Measurements from ENCODE around the gene RAB5B.
"Not testable (repeated sequence)": the region's sequence is repeated elsewhere in the genome, so short reads cannot be mapped to it uniquely, and the experiment has no call there.

The RAB5B gene

DNA sequence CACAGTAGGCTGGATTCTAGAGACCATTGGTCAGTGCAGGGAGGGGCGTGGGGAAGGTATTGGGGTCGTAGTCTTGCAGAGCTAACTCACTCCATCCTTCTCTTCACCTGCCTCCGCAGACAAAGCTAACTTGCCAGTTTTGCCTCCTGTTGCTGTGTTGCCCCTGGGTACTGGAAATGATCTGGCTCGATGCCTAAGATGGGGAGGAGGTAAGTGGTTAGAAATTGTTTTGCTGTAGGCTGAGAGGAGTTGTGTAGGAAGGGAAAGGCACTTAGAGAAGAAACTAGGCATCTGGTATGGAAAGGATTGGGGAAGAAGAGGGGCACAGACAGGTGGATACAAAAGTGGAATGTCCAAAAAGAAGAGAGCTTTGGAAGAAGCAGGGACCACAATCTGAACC lies 31.8 kb upstream of the RAB5B start:
- no peak for DNase-seq

DNA sequence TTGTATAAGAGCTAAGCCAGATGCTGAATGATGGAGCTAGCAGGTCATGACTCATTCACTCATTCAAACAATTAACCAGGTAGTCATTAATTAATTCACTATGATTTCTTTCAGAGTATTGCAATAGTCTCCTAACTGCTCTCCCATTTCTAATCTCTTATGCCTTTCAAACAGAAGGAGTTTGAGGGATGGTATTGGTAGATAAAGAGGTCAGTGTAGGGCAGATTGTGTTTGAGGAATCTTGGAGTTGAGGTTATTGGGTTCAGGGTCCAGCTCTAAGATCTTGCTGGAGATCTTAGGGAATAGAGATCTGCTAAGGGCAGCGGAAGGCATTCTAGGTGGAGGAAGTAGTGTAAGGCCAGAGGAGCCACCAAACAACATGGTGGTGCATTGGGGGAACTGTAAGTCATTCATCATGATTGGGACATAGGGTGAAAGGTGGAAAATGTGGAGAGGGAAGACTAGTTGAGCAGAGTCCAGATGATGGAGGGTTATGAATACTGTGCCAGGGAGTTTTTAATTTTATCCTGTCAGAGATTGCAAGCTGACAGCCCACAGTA lies 31.2 kb upstream of the RAB5B start:
- DNase-seq, result no peak

DNA sequence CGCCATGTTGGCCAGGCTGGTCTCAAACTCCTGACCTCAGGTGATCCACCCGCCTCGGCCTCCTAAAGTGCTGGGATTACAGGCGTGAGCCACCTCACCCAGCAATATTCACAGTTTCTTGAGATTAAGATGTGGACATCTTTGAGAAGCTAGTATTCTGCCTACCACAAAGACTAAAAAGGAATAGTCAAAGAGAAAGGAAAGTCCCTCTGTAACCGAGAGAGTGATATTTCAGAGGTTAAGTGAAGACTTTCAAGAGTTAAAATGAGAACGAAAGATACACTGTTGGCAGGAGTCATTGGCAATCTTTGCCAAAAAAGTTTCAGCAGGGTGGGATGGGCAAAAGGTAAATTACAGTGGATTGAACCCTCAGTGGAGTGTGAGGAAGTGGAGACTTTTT lies 27.3 kb upstream of the RAB5B start:
- DNase-seq, result no peak

DNA sequence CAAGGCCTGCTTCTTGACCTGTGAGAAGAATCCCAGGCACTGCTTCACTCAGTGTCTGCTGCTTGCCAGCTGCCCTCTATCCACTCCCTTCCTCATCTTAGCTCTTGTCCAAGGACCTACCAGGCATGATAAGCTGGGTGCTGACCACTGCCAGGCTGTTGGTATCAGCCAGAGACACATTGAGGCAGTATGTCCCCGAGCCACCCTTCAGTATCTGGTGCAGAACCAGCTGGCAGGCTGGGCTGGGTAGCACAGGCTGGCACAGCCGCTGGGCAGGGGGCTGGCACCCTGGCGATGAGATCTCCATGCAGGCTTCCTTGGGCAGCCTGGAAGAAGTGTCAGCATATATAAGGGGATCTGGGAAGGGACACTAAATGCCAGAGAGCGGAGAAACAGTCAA lies 18.5 kb upstream of the RAB5B start:
- DNase-seq, result no peak

DNA sequence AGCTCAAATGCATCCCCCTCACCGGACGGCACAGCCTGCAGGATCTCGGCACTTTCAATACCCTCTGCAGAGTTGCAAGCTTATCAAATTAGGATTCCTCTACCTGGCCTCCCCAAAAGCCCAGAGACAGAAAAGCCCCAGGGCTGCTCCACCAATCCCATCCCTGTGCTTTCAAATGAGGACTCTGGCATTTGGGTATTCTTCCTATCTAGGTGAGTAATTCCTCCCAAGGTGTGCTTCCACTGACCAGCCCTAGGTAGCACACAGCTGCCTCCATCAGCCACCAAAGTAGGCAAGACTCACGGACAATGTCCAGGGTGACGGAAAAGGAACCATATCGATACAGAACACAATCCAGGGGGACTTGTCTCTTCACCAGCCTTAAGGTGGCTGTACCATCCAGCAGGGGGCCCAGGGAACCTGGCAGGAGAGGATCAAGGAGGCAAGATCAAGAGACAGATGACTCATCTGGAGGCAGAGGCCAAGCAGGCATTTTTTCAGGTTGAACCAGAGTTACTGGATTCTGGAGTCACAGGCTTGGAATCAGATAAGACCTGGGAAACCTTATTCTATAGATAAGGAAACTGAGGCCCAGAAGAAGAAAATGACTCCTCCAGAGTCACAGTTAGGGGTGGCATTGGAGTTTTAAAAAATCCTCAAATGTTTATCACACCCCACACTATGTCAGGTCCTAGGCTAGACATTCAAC lies 17.9 kb upstream of the RAB5B start:
- no peak for DNase-seq

DNA sequence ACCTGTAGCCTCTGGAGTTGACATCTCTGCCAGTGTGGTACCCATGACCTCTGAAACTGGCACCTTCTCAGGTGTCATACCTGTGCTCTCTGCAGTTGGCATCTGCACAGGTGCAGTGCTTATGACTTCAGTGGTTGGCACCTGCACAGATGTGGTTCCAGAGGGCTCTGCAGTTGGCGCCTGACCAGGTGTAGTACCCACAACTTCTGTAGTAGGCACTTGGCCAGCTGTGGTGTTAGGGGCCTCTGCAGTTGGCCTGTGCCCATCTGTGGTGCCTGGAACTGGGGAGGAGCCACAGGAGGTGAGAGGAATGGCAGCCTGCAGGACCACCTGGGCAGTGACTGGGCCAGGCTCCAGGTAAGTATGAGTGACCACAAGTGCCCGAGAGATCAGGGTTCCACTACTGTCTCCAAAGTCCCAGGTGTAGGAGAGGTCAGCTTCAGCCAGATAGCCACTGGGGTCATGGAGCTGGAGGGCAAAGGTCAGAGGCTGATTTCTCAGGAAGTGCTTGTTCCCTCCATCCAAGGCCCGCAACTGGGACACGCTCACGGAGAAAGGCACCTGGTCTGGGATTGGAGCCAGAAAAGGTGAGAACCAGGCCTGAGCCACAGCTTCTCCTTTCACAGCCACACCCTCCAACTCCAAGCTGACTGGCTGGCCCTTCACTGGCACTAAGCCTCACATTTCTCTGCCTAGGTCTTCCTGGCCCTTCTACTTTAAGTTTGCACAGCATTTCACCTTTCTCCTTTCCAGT lies 16.6 kb upstream of the RAB5B start:
- no peak for DNase-seq

DNA sequence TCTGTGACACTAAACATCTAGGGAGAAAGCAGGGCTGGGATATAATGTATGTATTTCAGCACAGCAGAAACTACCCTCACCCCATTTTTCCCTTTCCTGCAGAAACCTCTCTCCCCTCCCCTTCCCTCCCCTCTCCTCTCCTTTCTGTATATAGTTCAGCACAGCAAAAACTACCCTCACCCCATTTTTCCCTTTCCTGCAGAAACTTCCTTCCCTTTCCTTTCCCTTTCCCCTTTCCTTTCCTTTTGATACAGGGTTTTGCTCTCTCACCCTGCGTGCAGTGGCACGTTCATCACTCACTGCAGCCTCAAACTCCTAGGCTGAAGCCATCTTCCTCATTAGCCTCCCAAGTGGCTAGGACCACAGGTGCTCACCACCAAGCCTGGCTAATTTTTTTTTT lies 10.1 kb upstream of the RAB5B start:
- DNase-seq, result no peak

DNA sequence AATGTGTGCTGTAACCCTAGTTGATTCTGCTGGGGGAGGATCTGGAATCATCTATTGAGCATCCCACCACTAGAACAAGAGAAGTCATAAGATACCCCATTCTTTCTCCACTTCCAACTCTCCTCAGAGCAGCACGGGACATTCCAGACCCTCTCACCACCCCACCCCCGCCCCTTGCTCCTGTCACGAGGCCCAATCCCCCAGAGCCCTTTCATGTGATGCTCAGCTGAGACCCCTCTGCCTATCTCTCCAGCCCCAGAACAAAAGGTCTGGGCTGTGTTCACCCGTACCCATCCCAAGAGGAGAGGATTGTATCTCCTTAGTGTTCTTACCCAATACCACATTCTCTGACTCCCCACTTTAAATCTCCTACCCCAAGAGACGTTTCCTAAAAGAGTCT lies 8.6 kb upstream of the RAB5B start:
- DNase-seq, result no peak

DNA sequence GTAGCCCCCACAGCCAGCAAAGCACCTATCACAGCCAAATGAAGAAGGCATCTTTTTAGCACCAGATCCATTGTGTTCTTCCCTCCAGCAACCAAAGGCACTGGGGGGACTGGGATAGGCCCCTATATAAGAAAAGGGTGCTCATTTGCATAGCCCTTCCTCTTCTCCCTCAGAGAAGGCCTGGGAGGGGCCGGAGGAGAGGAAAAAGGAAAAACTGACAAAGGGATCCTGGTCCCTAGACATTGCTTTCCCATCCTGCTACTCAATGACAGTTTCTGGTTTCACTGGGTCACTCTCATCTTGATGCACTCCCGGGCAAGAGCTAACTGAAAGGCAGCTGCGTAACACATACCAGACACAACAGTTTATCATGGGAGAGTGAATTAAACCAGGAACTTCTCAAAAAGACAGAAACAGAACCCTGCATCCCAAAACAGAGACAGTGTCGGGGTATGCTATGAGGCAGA lies 7.9 kb upstream of the RAB5B start, which contains the start of gene PMEL:
Gene PMEL, minus strand, starts transcription at position 102 of the 467 bp plus-strand sequence. Its CDS starts 31 bp downstream, at position 71.
- DNase-seq, result no peak

DNA sequence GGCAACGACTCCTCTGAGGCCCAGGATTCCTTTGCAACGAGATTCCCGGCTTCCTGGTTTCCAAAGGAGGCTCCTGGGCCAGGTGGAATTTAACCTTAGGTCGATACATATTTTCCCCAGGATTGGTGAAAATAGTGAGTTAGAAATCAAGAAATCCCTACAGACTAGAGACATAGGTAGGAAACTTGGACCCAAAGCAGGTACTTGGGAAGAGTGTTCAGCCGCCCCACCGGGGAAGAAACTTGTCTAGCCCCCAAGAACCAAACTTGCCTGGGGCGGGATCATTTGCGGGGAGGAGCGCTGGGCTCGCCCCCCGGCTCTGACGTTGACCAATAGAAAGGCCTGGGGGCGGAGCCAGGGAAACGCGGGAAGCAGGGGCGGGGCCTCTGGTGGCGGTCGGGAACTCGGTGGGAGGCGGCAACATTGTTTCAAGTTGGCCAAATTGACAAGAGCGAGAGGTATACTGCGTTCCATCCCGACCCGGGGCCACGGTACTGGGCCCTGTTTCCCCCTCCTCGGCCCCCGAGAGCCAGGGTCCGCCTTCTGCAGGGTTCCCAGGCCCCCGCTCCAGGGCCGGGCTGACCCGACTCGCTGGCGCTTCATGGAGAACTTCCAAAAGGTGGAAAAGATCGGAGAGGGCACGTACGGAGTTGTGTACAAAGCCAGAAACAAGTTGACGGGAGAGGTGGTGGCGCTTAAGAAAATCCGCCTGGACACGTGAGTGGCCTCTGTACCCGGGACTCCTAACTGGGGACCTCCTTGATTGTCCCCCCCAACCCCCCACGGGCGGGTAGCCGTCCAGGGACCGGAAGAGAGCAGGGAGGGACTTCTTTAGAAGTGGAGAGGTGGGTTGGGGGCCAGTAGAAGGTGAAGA lies 7.2 kb upstream of the RAB5B start, which contains the start of gene CDK2:
Gene CDK2, plus strand, starts transcription at position 423 of the 874 bp plus-strand sequence. Its CDS starts 179 bp downstream, at position 602.
- DNase-seq, result no peak

DNA sequence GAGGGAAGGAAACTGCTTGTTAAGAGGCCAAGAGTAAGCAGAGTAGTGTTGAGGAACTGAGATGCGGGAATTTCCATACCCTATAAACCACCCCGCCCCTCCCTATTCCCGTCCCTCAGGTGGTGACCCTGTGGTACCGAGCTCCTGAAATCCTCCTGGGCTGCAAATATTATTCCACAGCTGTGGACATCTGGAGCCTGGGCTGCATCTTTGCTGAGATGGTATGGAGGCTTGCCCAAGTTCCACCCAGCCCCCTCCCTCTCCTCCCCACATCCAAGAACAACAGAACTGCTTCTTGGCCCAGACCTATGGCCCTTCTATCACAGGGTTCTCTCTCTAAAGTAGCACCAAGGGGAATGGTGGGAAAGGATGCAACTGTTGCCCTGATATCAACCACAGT lies 4.5 kb upstream of the RAB5B start:
- DNase-seq, result no peak

DNA sequence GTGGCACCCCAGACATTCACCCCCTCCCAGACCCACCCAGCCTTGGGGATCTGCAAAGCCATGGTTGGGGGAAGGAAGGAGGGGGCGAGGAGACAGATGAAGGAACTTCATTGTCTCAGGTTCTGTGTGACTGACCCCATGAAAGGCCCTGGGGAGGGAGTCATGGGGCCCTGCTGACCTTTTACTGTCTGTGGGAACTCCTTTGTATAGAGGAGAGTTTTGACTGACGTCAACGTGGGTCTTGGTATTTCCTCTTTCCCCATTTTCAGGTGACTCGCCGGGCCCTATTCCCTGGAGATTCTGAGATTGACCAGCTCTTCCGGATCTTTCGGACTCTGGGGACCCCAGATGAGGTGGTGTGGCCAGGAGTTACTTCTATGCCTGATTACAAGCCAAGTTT lies 3.1 kb upstream of the RAB5B start:
- no peak for DNase-seq

DNA sequence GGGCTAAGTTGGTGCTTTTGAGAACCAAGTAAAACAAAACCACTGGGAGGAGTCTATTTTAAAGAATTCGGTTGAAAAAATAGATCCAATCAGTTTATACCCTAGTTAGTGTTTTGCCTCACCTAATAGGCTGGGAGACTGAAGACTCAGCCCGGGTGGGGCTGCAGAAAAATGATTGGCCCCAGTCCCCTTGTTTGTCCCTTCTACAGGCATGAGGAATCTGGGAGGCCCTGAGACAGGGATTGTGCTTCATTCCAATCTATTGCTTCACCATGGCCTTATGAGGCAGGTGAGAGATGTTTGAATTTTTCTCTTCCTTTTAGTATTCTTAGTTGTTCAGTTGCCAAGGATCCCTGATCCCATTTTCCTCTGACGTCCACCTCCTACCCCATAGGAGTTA lies 1.8 kb upstream of the RAB5B start:
- no peak for DNase-seq

DNA sequence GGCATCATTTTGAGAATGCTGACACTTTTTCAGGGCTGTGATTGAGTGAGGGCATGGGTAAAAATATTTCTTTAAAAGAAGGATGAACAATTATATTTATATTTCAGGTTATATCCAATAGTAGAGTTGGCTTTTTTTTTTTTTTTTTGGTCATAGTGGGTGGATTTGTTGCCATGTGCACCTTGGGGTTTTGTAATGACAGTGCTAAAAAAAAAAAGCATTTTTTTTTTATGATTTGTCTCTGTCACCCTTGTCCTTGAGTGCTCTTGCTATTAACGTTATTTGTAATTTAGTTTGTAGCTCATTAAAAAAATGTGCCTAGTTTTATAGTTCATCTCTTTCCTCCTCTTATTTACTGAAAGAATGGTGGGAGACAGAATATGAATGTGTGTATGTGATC lies 1.4 kb upstream of the RAB5B start:
- no peak for DNase-seq

DNA sequence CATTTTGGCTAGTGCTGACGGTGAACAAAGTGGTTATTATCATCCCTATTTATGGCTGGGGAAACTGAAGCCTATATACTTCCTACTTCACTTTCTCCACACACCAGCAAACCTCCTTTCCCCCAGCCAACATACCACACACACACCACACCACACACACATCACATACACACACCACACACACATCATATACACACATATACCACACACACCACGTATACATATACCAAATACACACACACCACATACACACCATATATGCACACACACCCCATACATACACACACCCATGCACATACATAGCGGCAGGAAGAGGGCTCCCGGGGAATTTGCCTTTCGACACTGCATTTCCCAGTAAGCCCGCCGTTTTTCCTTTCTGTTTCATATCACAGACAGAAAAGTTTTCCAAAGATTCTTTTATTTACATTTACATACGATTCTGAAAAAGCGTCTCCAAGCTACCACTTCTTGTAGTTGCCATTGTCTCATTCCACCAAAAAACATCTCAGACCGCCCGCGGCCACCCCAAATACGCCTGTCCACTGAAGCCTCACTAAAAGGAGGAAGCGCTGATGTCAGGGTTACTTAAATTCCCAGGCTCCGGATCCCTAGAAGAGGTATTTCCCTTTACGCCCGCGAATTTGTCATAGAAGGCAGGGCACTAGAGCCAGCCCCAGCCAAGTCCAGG lies 823 bp upstream of the RAB5B start:
- no peak for DNase-seq

DNA sequence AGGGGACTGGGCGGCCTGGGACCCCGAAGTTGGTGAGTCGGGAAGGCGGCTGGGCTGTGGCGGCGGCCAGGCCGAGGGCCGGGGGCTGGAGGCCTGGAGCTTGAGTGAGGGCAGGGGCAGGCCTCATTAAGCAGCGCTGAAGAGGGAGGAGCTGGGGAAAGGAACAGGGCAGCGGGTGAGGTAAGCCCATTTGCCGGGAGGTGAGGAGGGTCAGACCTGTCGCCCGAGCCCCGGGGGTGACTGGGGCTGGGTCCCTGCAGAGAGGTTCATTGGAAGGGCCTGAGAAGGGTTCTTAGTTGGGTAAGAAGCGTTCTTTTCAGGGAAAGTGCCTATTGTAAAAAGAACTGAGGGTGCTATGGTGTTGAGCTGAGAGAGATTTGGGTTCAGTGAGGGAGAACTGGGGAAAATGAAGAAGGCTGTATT lies 441 bp downstream of the RAB5B start:
- no peak for DNase-seq

DNA sequence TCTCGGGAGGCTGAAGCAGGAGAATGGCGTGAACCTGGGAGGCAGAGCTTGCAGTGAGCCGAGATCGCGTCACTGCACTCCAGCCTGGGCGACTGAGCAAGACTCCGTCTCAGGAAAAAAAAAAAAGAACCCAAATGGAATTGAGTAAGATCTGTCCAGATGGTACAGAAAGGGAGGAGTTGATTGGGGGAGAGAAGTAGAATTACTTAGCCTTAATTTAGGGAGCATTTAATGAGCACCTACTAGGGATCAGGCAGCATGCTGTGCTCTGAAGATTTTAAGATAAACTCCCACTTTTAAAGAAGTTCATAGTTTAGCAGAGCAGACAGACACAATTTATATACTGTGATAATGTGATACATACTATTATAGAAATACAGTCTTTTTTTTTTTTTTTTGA lies 4.5 kb downstream of the RAB5B start:
- DNase-seq, result no peak

DNA sequence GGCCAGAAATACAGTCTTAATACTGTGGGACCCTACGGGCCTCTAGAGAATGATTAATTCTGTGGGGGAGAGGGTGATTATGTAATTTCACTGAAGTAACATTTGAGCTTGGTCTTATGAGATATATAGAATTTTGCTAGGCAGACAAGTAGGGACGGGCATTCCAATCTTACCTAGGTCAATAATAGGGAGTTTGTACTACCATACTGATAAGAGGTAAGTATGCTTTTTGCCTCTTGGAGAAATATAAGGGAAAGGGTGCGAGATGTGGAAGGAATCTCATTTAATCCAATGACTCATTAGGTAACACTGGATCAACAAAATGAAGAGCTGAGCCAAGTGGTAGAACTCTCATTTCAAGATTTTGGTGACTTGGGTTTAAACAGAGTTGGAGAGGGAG lies 5.2 kb downstream of the RAB5B start:
- DNase-seq, result no peak

DNA sequence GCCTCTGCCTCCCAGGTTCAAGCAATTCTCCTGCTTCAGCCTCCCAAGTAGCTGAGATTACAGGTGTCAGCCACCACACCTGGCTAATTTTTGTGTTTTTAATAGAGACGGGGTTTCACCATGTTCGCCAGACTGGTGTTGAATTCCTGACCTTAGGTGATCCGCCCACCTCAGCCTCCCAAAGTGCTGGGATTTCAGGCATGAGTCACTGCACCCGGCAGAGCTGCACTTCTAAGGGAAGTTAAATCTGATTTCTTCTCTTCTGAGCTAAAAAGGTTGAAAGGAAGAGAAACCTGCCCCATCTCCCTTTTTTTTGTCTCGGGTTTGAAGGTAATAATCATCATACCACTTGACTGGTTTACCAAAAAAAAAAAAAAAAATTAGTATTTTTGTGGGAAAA lies 8.0 kb downstream of the RAB5B start:
- not testable (repeated sequence) for DNase-seq

DNA sequence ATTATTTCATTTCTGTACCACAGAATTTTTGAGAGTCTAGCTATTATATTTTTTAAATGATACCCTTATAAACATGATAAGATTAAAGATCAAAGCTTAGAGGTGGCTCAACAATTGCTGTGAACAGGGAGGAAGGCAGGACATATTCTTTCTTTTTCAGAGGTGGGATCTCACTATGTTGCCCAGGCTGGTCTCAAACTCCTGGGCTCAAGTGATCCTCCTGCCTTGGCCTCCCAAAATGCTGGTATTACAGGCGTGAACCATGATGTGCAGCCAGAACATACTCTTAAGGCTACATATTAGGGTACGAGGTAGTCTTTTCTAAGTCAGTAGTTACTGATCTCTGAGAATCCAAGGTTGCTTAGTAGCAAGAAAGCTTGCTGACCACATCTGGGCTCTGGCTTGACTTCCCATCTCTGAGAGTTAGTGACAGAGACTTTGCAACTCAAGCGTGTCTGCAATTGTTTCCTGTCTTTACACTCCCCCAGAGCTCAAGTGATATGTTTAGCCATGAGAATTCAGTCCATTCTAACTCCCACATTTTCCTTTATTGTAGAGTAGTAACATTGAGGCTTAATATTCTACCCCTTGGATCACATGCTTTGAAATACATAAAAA lies 8.6 kb downstream of the RAB5B start:
- no peak for DNase-seq

DNA sequence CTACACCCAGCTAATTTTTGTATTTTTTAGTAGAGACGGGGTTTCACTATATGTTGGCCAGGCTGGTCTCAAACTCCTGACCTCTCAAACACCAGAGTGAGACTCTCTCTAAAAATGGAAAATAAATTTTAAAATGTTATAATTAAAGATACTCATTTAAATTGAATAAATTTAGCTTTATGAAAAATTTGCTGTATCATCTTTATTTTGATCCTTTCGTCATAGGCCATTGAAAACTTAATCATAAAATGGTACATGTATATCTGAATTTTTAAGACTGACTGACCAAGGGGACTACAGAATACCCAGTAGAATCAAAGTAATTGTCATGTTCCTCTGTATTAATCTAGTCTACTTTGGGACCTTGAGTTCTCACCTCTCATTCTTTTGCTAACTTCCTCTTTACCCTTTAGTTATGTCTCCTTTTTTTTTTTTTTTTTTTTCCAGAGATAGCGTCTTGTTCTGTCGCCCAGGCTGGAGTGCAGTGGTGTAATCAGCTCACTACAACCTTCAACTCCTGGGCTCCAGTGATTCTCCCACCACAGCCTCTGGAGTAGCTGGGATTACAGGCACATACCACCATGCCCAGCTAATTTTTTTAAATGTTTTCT lies 9.5 kb downstream of the RAB5B start:
- no peak for DNase-seq
